SKM-1 treated with dmso at 0.1 percent for 144 hours (cell line): ENCODE data around the gene ZNRF4.

Source experiments
- DNase-seq: peaks from one replicate; lab custom pipeline; 2025; ENCODE audit not compliant: unreplicated experiment; lab: John Stamatoyannopoulos, UW

Gene ZNRF4

DNA sequence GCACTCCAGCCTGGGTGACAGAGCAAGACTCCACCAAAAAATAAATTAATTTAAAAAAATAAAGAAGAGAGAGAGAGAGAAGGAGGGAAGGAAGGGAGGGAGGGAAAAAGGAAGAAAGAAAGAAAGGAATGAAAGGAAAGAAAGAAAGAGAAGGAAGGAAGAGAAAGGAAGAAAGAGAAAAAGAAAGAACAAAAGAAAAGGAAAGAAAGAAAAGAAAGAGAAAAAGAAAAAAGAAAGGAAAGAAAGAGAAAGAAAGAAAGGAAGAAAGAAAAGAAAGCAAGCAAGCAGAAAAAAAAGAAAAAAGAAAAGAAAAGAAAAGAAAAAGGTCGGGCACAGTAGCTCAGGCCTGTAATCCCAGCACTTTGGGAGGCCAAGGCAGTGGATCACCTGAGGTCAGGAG, 14.9 kb upstream of the ZNRF4 start:
- DNase-seq: no peak

DNA sequence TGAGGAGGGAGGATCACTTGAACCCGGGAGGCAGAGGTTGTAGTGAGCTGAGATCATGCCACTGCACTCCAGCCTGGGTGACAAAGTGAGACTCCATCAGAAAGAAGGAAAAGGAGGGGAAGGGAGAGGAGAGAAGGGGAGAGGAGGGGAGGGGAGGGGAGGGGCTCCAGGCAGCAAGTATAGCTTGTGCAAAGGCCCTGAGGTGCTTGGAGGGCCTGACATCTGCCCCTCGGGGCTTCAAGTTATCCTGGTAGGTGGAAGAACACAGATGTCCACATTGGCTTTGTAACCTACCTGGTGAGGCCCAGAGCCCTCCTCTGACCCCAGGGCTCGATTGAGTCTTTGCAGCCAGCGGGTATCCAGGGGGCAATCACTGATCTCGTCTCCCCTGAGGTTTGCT, 11.5 kb upstream of the ZNRF4 start:
- DNase-seq: no peak

DNA sequence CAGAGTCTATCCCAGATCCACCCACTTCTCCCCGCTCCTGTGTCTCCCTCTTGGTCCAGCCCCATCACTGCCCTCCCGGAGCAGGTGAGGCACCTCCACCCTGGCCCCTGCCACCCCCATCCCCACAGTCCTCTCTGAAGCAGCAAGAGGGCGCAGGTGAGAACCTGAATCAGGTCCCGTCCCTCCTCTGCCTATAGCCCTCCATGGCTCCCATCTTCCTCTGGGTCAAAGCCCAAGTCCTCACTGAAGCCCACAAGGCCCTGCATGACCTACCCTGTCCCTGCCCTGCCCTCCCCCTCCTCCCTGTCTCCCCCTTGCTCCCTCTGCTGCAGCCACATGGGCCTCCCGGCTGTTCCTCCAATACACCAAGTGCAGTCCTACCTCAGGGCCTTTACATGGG, 10.8 kb upstream of the ZNRF4 start:
- no peak for DNase-seq

DNA sequence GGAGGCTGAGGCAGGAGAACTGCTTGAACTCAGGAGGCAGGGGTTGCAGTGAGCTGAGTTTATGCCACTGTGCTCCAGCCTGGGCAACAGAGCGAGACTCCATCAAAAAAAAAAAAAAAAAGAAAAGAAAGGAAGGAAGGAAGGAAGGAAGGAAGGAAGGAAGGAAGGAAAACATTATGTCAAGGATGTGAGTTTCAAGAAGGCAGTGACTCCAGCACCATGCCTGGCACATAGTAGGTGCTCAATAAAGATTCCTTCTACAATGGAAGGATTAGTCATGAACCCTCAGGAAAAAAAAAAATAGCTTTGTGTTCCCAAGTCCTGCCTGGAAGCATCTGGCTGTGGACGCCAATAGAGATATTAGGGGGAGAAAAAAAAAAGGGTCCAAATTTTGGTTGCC, 10.1 kb upstream of the ZNRF4 start:
- DNase-seq: no peak

DNA sequence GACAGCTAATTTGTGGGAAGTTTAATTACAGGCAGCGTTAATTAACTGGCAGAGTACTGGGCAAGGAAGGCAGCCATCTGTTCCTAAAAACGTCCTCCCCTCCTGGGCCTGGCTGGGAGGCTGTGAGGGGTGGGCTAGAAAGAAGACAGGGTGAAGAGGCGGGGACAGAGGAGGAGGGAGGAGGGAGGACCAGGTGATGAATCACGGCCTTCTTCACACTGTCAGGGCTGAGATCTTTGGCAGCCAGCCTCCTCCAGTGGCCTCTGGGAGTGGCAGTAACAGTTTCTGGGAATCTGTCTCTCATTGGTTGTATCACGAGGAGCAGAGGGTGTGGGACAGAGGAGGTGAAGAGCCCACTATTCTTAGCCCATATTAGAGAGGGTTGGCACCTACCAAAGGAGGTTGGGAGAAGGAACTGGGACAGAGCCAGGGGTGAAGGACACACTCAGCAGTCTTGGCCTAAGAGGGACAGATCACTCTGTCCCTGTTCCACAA, 9.6 kb upstream of the ZNRF4 start:
- DNase-seq: no peak

DNA sequence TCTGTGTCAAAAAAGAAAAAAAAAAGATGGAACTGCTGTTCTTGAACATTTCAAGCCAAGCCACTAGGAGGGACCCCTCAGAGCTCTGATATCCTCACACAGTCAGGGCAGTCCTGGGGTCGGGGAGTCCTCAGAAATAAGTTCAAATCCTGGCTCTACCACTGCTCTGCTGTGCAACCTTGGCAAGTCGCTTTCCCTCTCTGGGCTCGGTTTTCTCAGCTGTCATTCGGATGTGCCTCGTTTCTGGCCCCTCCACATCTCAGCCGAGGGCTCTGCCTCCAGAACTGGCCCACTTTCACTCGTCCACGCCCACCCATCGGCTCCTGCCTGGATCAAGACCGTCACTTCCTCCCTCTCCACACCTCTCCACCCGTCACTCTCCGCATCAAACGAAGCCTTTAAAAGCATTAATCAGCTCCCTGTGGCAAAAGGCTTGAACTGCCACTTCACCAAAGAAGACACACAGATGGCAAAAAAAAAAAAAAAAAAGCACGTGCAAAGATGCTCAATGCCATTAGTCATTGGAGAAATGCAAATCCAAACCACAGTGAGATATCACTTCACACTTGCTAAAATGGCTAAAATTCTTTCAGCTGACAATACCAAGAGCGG, 7.4 kb upstream of the ZNRF4 start:
- no peak for DNase-seq

DNA sequence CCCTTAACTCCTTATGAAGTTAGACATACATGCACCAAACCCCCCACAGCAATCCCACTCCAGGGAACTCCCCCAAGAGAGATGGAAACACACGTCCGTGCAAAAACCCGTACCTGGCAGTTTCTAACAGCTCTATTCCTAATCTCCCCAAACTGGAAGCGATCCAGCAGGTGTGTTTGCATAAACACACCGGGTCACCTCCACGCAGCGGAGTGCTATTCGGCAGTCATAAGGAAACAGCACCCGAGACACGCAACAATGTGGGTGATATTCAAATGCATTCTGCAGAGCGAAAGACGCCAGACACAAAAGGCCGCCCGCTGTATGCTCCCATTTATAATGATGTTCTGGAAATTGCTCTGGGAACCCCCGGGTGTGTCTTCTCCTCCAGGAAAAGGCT, 6.8 kb upstream of the ZNRF4 start:
- no peak for DNase-seq

DNA sequence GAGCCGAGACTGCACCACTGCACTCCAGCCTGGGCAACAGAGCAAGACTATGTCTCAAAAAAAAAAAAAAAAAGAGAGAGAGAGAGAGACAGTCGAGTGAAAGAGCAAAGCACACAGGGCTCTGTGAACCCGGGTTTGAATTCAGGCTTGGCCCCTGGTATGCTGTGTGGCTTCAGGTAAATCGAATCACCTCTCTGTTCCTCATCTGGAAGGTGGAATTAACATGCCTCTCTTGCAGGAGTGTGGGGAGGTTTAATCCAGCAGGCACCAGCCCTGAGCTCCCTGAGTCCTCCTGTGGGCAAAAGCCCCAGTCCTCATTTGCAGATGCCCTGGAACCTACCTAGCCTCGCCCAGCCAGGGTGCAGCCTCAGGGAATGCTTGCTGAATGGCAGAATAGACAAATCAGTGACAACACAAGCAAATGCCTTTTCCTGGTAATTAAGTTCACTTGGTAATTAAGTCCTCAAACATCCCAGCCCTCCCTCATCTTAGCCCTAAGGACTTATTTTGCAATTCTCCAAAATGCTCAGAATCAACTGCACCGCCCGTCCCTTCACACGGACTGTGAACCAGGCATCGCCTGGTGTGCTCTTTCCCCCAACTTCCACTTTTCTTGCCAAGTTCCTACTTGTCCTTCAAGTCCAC, 4.6 kb upstream of the ZNRF4 start:
- no peak for DNase-seq

DNA sequence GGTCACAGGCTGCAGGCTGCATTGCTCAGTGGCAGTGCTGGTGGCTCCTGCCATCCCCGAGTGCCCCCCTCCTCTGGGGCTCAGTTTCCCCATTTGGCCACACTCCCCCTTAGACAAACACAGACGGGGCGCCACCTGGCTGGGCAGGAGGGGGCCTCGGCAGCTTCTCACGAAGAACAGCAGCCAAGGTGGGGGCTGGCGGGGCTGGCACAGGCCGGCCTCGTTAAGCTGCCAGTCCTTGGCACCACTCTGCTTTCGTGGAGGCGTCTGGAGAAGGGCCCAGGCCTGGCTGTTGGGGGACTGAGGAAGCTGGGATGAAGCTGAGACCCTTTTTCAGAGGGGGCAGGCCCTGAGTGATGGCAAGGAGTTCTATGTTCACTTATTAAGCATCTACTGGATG, 3.7 kb upstream of the ZNRF4 start:
- DNase-seq: no peak

DNA sequence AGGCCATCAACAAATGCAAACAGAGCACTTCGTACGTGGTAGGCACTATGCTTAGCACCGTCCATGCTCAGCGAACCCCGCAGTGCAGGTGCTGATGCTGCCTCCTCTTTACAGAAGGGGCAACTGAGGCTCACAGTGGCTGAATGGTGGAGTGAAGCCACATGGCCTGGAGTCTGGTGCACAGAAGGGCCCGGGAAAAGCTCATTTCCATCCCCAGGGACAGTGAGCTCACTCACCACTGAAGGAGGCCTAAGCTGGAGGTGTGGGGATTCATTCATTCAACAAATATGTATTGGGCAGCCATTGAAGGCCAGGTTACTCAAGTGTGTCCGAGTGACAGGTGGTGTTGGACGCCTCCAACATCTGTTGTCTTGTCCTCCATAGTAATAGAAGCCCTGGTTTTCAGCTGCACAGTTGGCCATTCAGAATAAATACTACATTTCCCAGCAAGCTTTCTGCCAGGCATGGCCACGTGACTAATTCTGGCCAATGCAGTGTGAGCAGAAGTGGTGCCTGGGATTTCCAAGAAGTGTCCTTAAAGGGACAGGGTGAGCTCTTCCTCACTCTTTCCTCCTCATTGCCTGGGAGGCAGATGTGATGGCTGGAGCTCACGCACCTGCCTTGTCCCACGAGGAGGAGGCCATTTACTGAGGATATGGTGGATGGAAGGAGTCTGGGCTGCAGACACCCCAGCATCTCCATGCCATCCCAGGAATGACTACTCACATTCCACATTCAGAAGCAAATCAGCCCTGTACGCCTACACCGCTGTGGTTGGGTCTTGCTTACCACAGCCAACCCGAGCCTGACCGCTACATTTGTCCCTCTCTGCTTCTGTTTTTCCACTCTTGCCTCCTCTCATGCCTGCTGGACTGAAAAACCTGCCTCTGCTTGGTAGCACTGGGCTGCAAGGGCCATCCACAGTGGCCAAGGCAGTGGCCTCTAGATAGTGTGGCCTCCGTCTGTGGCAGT, 2.3 kb upstream of the ZNRF4 start:
- DNase-seq: no peak

DNA sequence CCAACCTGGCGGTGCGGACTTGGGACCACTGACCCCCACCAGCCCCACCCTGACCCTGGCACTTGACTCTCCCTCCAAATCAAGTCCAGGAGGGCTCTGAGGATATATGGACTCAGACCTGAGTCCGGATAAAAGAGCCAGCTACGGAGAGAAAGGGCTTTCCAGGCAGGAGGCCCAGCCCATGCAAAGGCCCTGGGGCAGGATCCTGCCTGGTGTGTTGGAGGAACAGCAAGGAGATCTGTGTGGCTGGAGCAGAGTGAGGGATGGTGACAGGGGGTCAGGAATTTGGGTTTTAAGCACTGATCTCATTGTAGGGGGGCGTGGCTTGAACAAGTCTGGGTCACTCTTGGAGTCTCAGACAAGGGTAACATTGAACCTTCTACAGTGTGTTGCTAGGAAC, 474 bp upstream of the ZNRF4 start:
- no peak for DNase-seq

DNA sequence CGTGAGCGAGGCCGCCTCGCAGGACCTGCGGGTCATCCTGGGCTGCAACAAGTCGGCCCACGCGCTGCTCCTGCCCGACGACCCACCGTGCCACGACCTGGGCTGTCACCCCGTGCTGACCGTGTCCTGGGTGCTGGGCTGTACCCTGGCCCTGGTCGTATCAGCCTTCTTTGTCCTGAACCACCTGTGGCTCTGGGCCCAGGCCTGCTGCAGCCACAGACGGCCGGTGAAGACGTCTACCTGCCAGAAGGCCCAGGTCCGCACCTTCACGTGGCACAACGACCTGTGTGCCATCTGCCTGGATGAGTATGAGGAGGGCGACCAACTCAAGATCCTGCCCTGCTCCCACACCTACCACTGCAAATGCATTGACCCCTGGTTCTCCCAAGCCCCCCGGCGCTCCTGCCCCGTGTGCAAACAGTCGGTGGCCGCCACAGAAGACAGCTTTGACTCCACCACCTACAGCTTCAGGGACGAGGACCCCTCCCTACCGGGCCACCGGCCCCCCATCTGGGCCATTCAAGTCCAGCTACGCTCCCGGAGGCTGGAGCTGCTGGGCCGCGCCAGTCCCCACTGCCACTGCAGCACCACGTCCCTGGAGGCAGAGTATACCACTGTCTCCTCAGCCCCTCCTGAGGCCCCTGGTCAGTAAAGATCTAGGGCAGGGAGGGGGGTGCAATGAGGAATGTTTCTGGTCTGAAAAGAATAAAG, 1.1 kb downstream of the ZNRF4 start:
- no peak for DNase-seq

DNA sequence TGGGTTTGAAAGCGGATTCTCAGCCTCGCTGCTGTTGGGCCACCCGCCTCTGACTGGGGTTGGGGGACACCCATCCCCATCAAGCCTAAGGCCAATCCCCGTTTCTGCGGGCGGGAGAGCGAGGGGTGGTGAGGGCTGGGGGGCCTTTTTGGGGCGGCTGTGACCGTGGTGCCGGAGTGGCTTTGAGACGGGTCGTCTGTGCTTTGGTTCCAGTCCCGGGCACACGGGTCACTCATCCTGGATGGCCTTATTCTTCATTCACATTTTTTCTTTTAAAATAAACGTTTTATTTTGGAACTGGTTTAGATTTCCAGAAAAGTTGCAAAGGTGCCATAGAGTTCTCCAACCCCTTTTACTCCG, 1.6 kb downstream of the ZNRF4 start:
- no peak for DNase-seq

DNA sequence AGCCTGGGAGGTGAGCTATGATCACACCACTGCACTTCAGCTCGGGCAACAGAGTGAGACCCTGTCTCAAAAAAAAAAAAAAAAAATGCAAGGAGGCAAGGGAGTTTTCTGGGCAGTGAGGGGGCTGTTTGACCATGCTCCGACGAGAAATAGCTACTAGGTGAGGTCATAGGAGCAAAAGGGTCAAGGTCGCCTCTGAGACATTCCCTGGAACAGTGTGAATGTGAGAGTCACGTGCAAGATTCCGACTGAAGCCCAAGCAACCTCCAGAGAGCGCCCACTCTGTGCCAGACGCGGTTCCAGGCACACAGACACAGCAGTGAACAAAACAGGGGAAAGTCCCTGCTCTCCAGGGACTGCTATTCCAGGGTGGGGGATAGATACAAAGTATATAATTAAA, 2.5 kb downstream of the ZNRF4 start:
- DNase-seq: no peak

DNA sequence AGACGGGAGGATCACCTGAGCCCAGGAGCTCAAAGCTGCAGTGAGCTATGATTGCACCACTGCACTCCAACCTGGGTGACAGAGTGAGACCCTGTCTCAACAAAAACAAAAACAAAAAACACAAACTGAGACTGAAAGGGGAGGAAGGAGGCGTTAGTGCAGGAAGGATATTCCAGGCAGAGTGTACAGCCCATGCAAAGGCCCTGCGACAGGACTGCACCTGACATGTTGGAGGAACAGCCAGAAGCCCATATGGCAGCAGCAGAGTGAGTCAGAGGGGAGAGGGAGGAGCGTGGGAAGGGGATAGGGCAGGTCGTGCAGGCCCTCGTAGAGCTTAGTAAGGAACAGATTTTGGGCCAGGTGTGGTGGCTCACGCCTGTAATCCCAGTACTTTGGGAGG, 3.2 kb downstream of the ZNRF4 start:
- DNase-seq: no peak

DNA sequence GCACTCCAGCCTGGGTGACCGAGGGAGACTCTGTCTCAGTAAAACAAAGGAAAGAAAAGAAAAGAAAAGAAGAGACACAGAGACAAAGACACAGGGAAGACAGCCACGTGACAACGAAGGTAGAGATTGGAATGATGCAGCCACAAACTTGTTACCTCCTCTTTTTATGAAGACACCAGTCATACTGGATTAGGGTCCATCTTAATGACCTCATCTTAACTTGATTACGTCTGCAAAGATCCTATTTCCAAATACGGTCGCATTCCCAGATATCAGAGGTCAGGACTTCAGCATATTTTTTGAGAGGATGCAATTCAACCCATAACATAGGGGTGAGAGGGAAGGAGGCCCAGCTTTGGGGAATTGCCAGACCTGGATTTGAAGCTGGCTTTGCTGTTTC, 4.1 kb downstream of the ZNRF4 start:
- no peak for DNase-seq

DNA sequence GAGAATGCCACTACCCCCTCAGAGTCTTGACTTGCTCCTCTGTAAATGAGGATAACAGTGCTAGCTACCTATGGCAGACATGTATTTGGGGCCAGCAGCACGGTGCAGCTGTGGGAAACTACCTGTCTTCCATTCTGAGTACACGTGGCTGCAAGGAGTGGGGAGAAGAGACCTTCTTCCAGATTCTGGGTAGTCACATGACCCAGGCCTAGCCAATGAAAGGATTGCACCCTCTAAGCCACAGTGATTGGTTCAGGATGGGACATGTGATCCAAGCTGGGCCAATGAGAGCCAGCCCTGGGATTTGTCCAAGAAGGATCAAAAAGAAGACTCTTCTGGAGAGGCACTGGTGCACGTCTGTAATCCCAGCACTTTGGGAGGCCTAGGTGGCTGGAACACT, 5.5 kb downstream of the ZNRF4 start:
- no peak for DNase-seq

DNA sequence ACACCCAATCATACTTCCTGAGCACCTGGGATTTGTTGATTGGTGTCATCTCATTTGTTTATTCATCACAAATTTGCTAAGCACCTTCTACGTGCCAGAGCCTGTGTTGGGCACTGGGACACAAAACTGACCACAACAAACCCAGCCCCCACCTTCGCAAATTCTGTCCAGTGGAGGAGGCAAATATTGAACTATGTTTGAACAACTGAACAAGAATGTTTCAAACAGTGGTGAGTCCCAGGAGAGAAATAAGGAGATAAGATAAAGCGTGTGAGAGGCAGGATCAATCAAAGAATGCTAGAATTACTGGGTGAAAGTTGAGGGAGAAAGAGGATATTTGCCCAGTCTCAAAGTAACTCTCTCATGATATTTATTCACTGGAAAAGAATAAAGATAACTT, 8.7 kb downstream of the ZNRF4 start:
- no peak for DNase-seq

DNA sequence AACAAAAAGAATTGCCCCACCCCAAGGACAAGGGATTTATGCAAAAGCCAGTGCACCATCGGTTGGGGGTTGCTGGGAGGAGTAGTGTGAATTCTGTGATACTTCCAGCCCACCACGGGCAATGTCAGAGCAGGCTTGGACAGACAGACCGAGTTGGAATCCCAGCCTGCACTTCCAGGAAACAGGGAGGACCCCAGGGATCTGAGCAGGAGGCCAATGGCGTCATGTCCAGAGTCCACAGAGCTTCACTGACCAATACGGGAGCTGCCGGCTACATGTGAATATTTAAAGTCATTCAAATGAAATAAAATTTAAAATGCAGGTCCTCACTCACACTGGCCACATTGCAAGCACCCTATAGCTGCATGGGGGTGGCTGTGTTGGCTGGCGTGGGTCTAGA, 10.9 kb downstream of the ZNRF4 start:
- no peak for DNase-seq

DNA sequence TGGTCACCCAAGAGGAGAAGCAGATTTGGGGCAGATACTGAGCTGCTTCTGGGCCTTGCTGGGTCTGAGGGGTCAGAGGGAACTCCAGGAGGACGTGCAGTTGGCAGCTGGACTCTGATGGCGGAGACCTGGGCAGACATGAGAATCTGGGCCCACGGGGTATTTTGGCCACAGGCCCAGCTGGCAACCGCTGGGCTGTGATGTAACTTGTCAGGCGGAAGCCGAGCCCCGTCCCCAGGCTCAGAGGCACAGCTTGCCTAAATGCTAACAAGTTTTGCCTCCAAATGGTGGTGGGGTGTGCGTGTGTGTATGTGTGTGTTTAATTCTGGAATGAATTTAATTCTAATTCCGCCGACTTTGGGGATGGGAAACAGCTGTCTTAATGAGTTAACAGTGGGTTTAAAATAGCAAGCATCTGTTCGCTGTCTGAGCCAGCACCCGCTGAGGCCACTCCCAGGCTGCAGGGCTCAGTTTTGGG, 11.6 kb downstream of the ZNRF4 start:
- no peak for DNase-seq

DNA sequence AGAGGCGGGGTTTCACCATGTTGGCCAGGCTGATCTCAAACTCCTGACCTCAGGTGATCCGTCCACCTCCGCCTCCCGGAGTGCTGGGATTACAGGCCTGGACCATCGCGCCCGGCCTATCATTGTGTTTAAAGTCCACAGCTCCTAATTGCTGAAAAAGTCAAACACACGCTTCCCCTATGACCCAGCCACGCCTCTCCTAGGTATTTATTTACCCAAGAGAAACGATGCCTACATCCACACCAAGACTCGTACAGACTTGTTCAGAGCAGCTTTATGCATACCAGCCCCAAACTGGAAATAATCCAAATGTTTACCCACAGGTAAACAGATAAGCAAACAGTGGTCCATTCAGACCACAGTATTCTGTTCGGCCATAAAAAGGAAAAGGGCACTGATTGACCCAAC, 15.1 kb downstream of the ZNRF4 start:
- no peak for DNase-seq
